CD14-positive monocyte (primary cell): ENCODE measurements around the gene SERTM2. TPM values are rescaled to one million over a fixed set of nuclear protein-coding genes. Genes with fewer than 3 reads are reported as not detected.

ENCODE experiments used
- DNase-seq, 3 donors: peaks; one replicate each; pipeline ENCODE4 v3.0.0-alpha.2; 2011 to 2022
- H2AFZ ChIP-seq: 2 replicates; pipeline ENCODE4 v1.6.0; 2012; ENCODE audit warnings: mild to moderate bottlenecking, low read depth, low read length, inconsistent platforms; ENCODE audit not compliant: insufficient read depth, poor library complexity, severe bottlenecking
- H3K27ac ChIP-seq, 2 donors: 1 replicate in 1 of 2; 2 replicates in 1 of 2; pipeline ENCODE4 v1.5.1; 2012 to 2013; ENCODE audit warnings: low read length in 2 of 2, control low read depth in 1 of 2, inconsistent platforms in 1 of 2, low read depth in 1 of 2, mild to moderate bottlenecking in 1 of 2
- H3K27me3 ChIP-seq, 2 donors: one replicate each; pipeline versions ENCODE4 v1.6.0 to v1.6.1; 2011 to 2013; ENCODE audit warnings: low read length in 2 of 2; ENCODE audit not compliant: control insufficient read depth in 2 of 2, insufficient read depth in 2 of 2
- H3K36me3 ChIP-seq, 2 donors: replicated peaks in 1 of 2; 1 replicate in 1 of 2; 2 replicates in 1 of 2; pipeline versions ENCODE4 v1.5.1 to v1.6.1; 2012 to 2013; ENCODE audit warnings: low read length in 2 of 2, control low read depth in 1 of 2, inconsistent platforms in 1 of 2, mild to moderate bottlenecking in 1 of 2; ENCODE audit not compliant: insufficient read depth in 2 of 2, control insufficient read depth in 1 of 2
- H3K4me1 ChIP-seq, 2 donors: 1 replicate in 1 of 2; 2 replicates in 1 of 2; pipeline versions ENCODE4 v1.5.1 to v1.6.1; 2012 to 2013; ENCODE audit warnings: low read length in 2 of 2, control low read depth in 1 of 2, inconsistent platforms in 1 of 2, mild to moderate bottlenecking in 1 of 2, moderate library complexity in 1 of 2; ENCODE audit not compliant: insufficient read depth in 2 of 2, control insufficient read depth in 1 of 2
- H3K4me2 ChIP-seq: replicated peaks from 2 replicates; pipeline ENCODE3; 2012; ENCODE audit warnings: low read length, moderate library complexity, mild to moderate bottlenecking; ENCODE audit not compliant: poor library complexity, severe bottlenecking; ENCODE audit errors: extremely low read depth
- H3K4me3 ChIP-seq, 3 experiments: fragments of 200-600 bp in 1 of 3; sonication (generic) in 1 of 3; replicated peaks in 1 of 3; 1 replicate in 2 of 3; 2 replicates in 1 of 3; pipeline ENCODE4 v1.5.1; 2011 to 2013; ENCODE audit warnings: low read length in 3 of 3, mild to moderate bottlenecking in 3 of 3, control low read depth in 2 of 3, low read depth in 2 of 3, inconsistent platforms in 1 of 3, moderate library complexity in 1 of 3
- H3K79me2 ChIP-seq: 2 replicates; pipeline ENCODE4 v1.6.0; 2012; ENCODE audit warnings: mild to moderate bottlenecking, control low read depth, inconsistent platforms, low read length, moderate library complexity; ENCODE audit not compliant: insufficient read depth
- H3K9ac ChIP-seq: 2 replicates; pipeline ENCODE4 v1.6.0; 2017; ENCODE audit warnings: low read length, mild to moderate bottlenecking; ENCODE audit not compliant: insufficient read depth, poor library complexity, severe bottlenecking
- H3K9me3 ChIP-seq, 2 donors: replicated peaks in 1 of 2; 1 replicate in 1 of 2; 2 replicates in 1 of 2; pipeline versions ENCODE4 v1.5.1 to v1.6.1; 2012 to 2013; ENCODE audit warnings: low read length in 2 of 2, control low read depth in 1 of 2; ENCODE audit not compliant: control insufficient read depth in 1 of 2, insufficient read depth in 1 of 2
- H4K20me1 ChIP-seq: 2 replicates; pipeline ENCODE4 v1.6.0; 2012; ENCODE audit warnings: mild to moderate bottlenecking, low read length, control low read depth, moderate library complexity; ENCODE audit not compliant: insufficient read depth
- H3K27ac Mint-ChIP-seq, 7 donors: one replicate each; pipeline ENCODE4 v1.8.0; 2020; ENCODE audit warnings: mild to moderate bottlenecking in 7 of 7, mixed read lengths in 7 of 7, moderate library complexity in 6 of 7, inconsistent platforms in 2 of 7
- H3K27me3 Mint-ChIP-seq, 3 donors: one replicate each; pipeline ENCODE4 v1.8.0; 2021 to 2022; ENCODE audit warnings: low read depth in 3 of 3, mild to moderate bottlenecking in 3 of 3, mixed read lengths in 3 of 3, moderate library complexity in 3 of 3, inconsistent platforms in 1 of 3
- H3K36me3 Mint-ChIP-seq, 2 donors: one replicate each; pipeline ENCODE4 v1.8.0; 2020; ENCODE audit warnings: mixed read lengths in 2 of 2, inconsistent platforms in 1 of 2, mild to moderate bottlenecking in 1 of 2
- H3K4me1 Mint-ChIP-seq: one replicate; pipeline ENCODE4 v1.8.0; 2020; ENCODE audit warnings: mild to moderate bottlenecking, mixed read lengths
- H3K4me3 Mint-ChIP-seq, 2 donors: one replicate each; pipeline ENCODE4 v1.8.0; 2020; ENCODE audit warnings: mild to moderate bottlenecking in 2 of 2, mixed read lengths in 2 of 2, moderate library complexity in 1 of 2
- H3K9me3 Mint-ChIP-seq, 7 donors: one replicate each; pipeline ENCODE4 v1.8.0; 2020 to 2022; ENCODE audit warnings: mixed read lengths in 7 of 7, mild to moderate bottlenecking in 6 of 7, moderate library complexity in 6 of 7, inconsistent platforms in 2 of 7
- CTCF ChIP-seq: fragments of 200-600 bp; IDR thresholded peaks from one replicate; pipeline ENCODE4 v1.8.0; 2022; ENCODE audit warnings: antibody characterized with exemption, mild to moderate bottlenecking
- intact Hi-C, 2 donors: fragments of 100-400 bp; cut with micrococcal nuclease; formaldehyde crosslinking; loops; one replicate each; pipeline versions ENCODE4 v1.15.0 to v1.15.1; 2023
- polyA plus RNA-seq, 3 donors: library from polyadenylated mRNA; depleted of rRNA in 1 of 3; unstranded in 2 of 3; stranded (reverse) in 1 of 3; fragments of 300-500 nt in 2 of 3; fragments of >200 nt in 1 of 3; fragmentation: Illumina TruSeq in 2 of 3; gene quantifications; 1 replicate in 2 of 3; 2 replicates in 1 of 3; pipeline ENCODE4 v1.2.3, GENCODE V29; 2012 to 2021

SERTM2 gene
- polyA plus RNA-seq, 3 donors: not detected

- no peak overlapping the region for H3K27ac Mint-ChIP-seq
- H3K27me3 Mint-ChIP-seq: peaks cover 2 to 4% (median 3%) of the 10 kb centered on the region in 3 donors
- Histone ChIP-seq H3K4me1 (peaks cover 6 to 7% of the 10 kb centered on the region in 2 donors), H3K27me3 (no peaks in the 10 kb centered on the region), H3K9me3 (no peaks in the 10 kb centered on the region), H3K79me2 (no peaks in the 10 kb centered on the region), H3K9ac (no peak overlapping the region), H4K20me1 (no peaks in the 10 kb centered on the region), H3K36me3 (no peaks in the 10 kb centered on the region), H3K27ac (no peak overlapping the region), H3K4me2 (no peak overlapping the region), H2AFZ (no peak overlapping the region), H3K4me3 (no peak overlapping the region)
- no peaks in the 10 kb centered on the region for H3K36me3 Mint-ChIP-seq
- no peak for DNase-seq
- peaks cover 20% of the 10 kb centered on the region for H3K4me1 Mint-ChIP-seq
- intact Hi-C loops: no loop called here
- peaks cover 0 to 2% (median 0%) of the 10 kb centered on the region in 7 donors for H3K9me3 Mint-ChIP-seq
- TF ChIP-seq CTCF: no peak
- no peak overlapping the region for H3K4me3 Mint-ChIP-seq
Measured at GRCh38 chrX:111507933-111508332, 3.5 kb upstream of the SERTM2 start.

GRCh38 chrX:111515298-111515697 lies 3.9 kb downstream of the SERTM2 start:
- no peak for TF ChIP-seq CTCF
- no peak overlapping the region for H3K4me2 ChIP-seq
- H3K9me3 Mint-ChIP-seq: peaks cover 0 to 3% (median 0%) of the 10 kb centered on the region in 7 donors

More at GRCh38 chrX:111515298-111515697, 3.9 kb downstream of the SERTM2 start:
- H3K4me1 Mint-ChIP-seq: peaks cover 14% of the 10 kb centered on the region
- Histone ChIP-seq H3K9me3 (no peaks in the 10 kb centered on the region), H3K27me3 (peaks cover 0 to 2% of the 10 kb centered on the region in 2 donors), H3K9ac (no peak overlapping the region), H4K20me1 (no peaks in the 10 kb centered on the region), H3K79me2 (no peaks in the 10 kb centered on the region), H3K4me1 (peaks cover 0 to 4% of the 10 kb centered on the region in 2 donors), H3K36me3 (no peaks in the 10 kb centered on the region), H2AFZ (no peak overlapping the region), H3K27ac (no peak overlapping the region), H3K4me3 (no peak overlapping the region)
- no peak for DNase-seq
- no peak overlapping the region for H3K27ac Mint-ChIP-seq
- intact Hi-C loops: no loop called here
- H3K4me3 Mint-ChIP-seq: no peak overlapping the region
- peaks cover 0 to 6% (median 0%) of the 10 kb centered on the region in 3 donors for H3K27me3 Mint-ChIP-seq
- H3K36me3 Mint-ChIP-seq: no peaks in the 10 kb centered on the region
